Loucy (cell line): ENCODE results near the gene RIPOR2.

Experiments used
- H2AFZ ChIP-seq: fragments of 200-600 bp; sonication (generic); 2 replicates; pipeline ENCODE4 v1.6.0; 2016; ENCODE audit warnings: antibody characterized with exemption, mild to moderate bottlenecking, low read length, moderate library complexity
- H3F3A ChIP-seq: fragments of 200-600 bp; 2 replicates; pipeline ENCODE4 v1.6.0; 2016; ENCODE audit warnings: antibody characterized with exemption, low read depth, mild to moderate bottlenecking
- H3K27me3 ChIP-seq: fragments of 200-600 bp; sonication (generic); 2 replicates; pipeline ENCODE4 v1.6.1; 2014; ENCODE audit warnings: low read length, mild to moderate bottlenecking; ENCODE audit not compliant: insufficient read depth, poor library complexity, severe bottlenecking
- H3K36me3 ChIP-seq: fragments of 200-600 bp; sonication (generic); 2 replicates; pipeline ENCODE4 v1.6.1; 2016; ENCODE audit warnings: low read length; ENCODE audit not compliant: insufficient read depth
- H3K4me1 ChIP-seq: fragments of 200-600 bp; sonication (generic); 2 replicates; pipeline ENCODE4 v1.5.1; 2014; ENCODE audit warnings: low read length, mild to moderate bottlenecking; ENCODE audit not compliant: insufficient read depth, poor library complexity, severe bottlenecking
- H3K4me2 ChIP-seq: fragments of 200-600 bp; sonication (generic); 2 replicates; pipeline ENCODE4 v1.6.0; 2014; ENCODE audit warnings: antibody characterized with exemption, low read length, low read depth, mild to moderate bottlenecking; ENCODE audit not compliant: poor library complexity, severe bottlenecking
- H3K4me3 ChIP-seq: fragments of 200-600 bp; sonication (generic); 2 replicates; pipeline ENCODE4 v1.5.1; 2014; ENCODE audit warnings: low read length, mild to moderate bottlenecking, mixed read lengths; ENCODE audit not compliant: poor library complexity, severe bottlenecking
- H3K79me2 ChIP-seq: fragments of 200-600 bp; sonication (generic); 2 replicates; pipeline ENCODE4 v1.6.1; 2014; ENCODE audit warnings: low read length; ENCODE audit not compliant: insufficient read depth
- H3K9ac ChIP-seq: fragments of 200-600 bp; sonication (generic); 2 replicates; pipeline ENCODE4 v1.6.0; 2014; ENCODE audit warnings: mild to moderate bottlenecking, low read depth, low read length, moderate library complexity; ENCODE audit not compliant: poor library complexity, severe bottlenecking
- H3K9me2 ChIP-seq: fragments of 200-600 bp; sonication (generic); replicated peaks from 2 replicates; pipeline ENCODE4 v1.6.1; 2016; ENCODE audit warnings: low read depth, low read length, mixed read lengths
- H3K9me3 ChIP-seq: fragments of 200-600 bp; sonication (generic); 2 replicates; pipeline ENCODE4 v1.6.1; 2014; ENCODE audit warnings: mild to moderate bottlenecking, antibody characterized with exemption, low read length, low read depth; ENCODE audit not compliant: insufficient read depth
- H4K20me1 ChIP-seq: fragments of 200-600 bp; sonication (generic); 2 replicates; pipeline ENCODE4 v1.6.0; 2014; ENCODE audit warnings: antibody characterized with exemption, low read length, mild to moderate bottlenecking; ENCODE audit not compliant: insufficient read depth, poor library complexity, severe bottlenecking
- CTCF ChIP-seq: fragments of 200-600 bp; sonication (generic); conservative IDR thresholded peaks from 2 replicates; pipeline ENCODE4 v1.5.1; 2014; ENCODE audit warnings: mild to moderate bottlenecking, antibody characterized with exemption, low read length
- EZH2phosphoT487 ChIP-seq: fragments of 200-600 bp; IDR thresholded peaks from 2 replicates; pipeline ENCODE4 v1.6.1; 2018; ENCODE audit warnings: antibody characterized with exemption, mild to moderate bottlenecking, moderate library complexity, borderline replicate concordance

RIPOR2 gene

GRCh38 chr6:24974182-24975171, 38.7 kb upstream of the RIPOR2 start:
- Histone ChIP-seq H2AFZ (no peak overlapping the region), H3K4me1 (peaks cover 9% of the 10 kb centered on the region), H3F3A (no peaks in the 10 kb centered on the region), H3K9ac (no peak overlapping the region), H3K79me2 (peaks cover 75% of the 10 kb centered on the region), H3K9me3 (no peaks in the 10 kb centered on the region), H3K4me3 (no peak overlapping the region), H3K9me2 (no peaks in the 10 kb centered on the region), H3K27me3 (no peaks in the 10 kb centered on the region), H3K4me2 (no peak overlapping the region), H3K36me3 (peaks cover 40% of the 10 kb centered on the region; the same call in 1 of the 2 replicates), H4K20me1 (peaks cover 15% of the 10 kb centered on the region)
- TF ChIP-seq CTCF (no peak), EZH2phosphoT487 (no peak)

- H3K4me1 ChIP-seq, result peaks cover 9% of the 10 kb centered on the region
- H4K20me1 ChIP-seq, result peaks cover 9% of the 10 kb centered on the region
- no peak for TF ChIP-seq EZH2phosphoT487
- TF ChIP-seq CTCF, result no peak
- no peaks in the 10 kb centered on the region for H3K27me3 ChIP-seq
- peaks cover 31% of the 10 kb centered on the region; the same call in 1 of the 2 replicates for H3K36me3 ChIP-seq
- peaks cover 73% of the 10 kb centered on the region for H3K79me2 ChIP-seq
- no peaks in the 10 kb centered on the region for H3F3A ChIP-seq
- no peak overlapping the region for H3K4me2 ChIP-seq
- H3K4me3 ChIP-seq, result no peak overlapping the region
- no peaks in the 10 kb centered on the region for H3K9me3 ChIP-seq
- no peak overlapping the region for H2AFZ ChIP-seq
- no peaks in the 10 kb centered on the region for H3K9me2 ChIP-seq
- no peak overlapping the region for H3K9ac ChIP-seq
Observed at GRCh38 chr6:24972311-24972958, 36.7 kb upstream of the RIPOR2 start.

- H3F3A ChIP-seq, result no peaks in the 10 kb centered on the region
- no peaks in the 10 kb centered on the region for H3K27me3 ChIP-seq
- peaks cover 82% of the 10 kb centered on the region for H3K79me2 ChIP-seq
- no peak overlapping the region for H3K9ac ChIP-seq
- H3K9me2 ChIP-seq, result no peaks in the 10 kb centered on the region
- no peak overlapping the region for H2AFZ ChIP-seq
- no peaks in the 10 kb centered on the region for H3K9me3 ChIP-seq
- H4K20me1 ChIP-seq, result peaks cover 15% of the 10 kb centered on the region
- H3K36me3 ChIP-seq, result peaks cover 35% of the 10 kb centered on the region; the same call in 1 of the 2 replicates
- no peak for TF ChIP-seq CTCF
- no peak for TF ChIP-seq EZH2phosphoT487
- peaks cover 9% of the 10 kb centered on the region for H3K4me1 ChIP-seq
- no peak overlapping the region for H3K4me2 ChIP-seq
- no peak overlapping the region for H3K4me3 ChIP-seq
Observed at GRCh38 chr6:24971067-24971466, 35.3 kb upstream of the RIPOR2 start.
